K562 (cell line): ENCODE data around the gene UGP2. TPM values are rescaled to one million over a fixed set of nuclear protein-coding genes. Genes with fewer than 3 reads are reported as not detected.

ENCODE experiments used
- ARHGAP35 ChIP-seq: fragments of 450-650 bp; IDR thresholded peaks from 2 replicates; pipeline ENCODE4 v1.6.1; 2018; ENCODE audit not compliant: partially characterized antibody
- HDAC3 ChIP-seq: fragments of 450-650 bp; IDR thresholded peaks from 2 replicates; pipeline ENCODE4 v1.6.1; 2018; ENCODE audit warnings: borderline replicate concordance, mild to moderate bottlenecking, moderate library complexity; ENCODE audit not compliant: partially characterized antibody
- KDM5B ChIP-seq: fragments of 200-600 bp; sonication (generic); IDR thresholded peaks from 2 replicates; pipeline ENCODE4 v1.6.1; 2012; ENCODE audit warnings: low read depth, mild to moderate bottlenecking, moderate library complexity, low read length, control low read depth, inconsistent platforms; ENCODE audit not compliant: insufficient replicate concordance
- NR2C1 ChIP-seq, 2 experiments: fragments of 450-650 bp; IDR thresholded peaks; 2 replicates each; pipeline ENCODE4 v1.6.1; 2017; ENCODE audit warnings: mild to moderate bottlenecking in 2 of 2, antibody characterized with exemption in 1 of 2, inconsistent platforms in 1 of 2, missing compliant biosample characterization in 1 of 2, missing genetic modification characterization in 1 of 2
- NRF1 ChIP-seq, 2 experiments: fragments of 450-650 bp; IDR thresholded peaks in 1 of 2; conservative IDR thresholded peaks in 1 of 2; 2 replicates each; pipeline ENCODE4 v1.6.1; 2014; ENCODE audit warnings: mild to moderate bottlenecking in 2 of 2
- PHB ChIP-seq: fragments of 250-450 bp; sonication (Bioruptor Pico); IDR thresholded peaks from 2 replicates; pipeline ENCODE4 v1.5.0; 2021
- PHB2 ChIP-seq: fragments of 450-650 bp; IDR thresholded peaks from 2 replicates; pipeline ENCODE4 v1.6.1; 2017; ENCODE audit warnings: low read depth
- PHTF2 ChIP-seq: fragments of 250-450 bp; sonication (Bioruptor Pico); IDR thresholded peaks from 2 replicates; pipeline ENCODE4 v1.5.0; 2021; ENCODE audit warnings: mild to moderate bottlenecking
- SETDB1 ChIP-seq: IDR thresholded peaks from one replicate; pipeline ENCODE4 v1.6.1; 2012; ENCODE audit warnings: low read length, control low read depth, inconsistent platforms
- SNRNP70 ChIP-seq: fragments of 200-400 bp; formaldehyde crosslinking; optimal IDR thresholded peaks from 2 replicates; pipeline ENCODE3; 2017; ENCODE audit warnings: low read depth, low read length
- TAL1 ChIP-seq: fragments of 450-650 bp; IDR thresholded peaks from 2 replicates; pipeline ENCODE4 v1.6.1; 2016; ENCODE audit warnings: mild to moderate bottlenecking
- TRIM28 ChIP-seq: fragments of 450-650 bp; IDR thresholded peaks from 2 replicates; pipeline ENCODE4 v1.6.1; 2017
- ZNF41 ChIP-seq: fragments of 250-450 bp; sonication (Bioruptor Pico); conservative IDR thresholded peaks from 2 replicates; pipeline ENCODE4 v1.4.0; 2020; ENCODE audit warnings: mild to moderate bottlenecking
- ZNF780A ChIP-seq: fragments of 250-450 bp; sonication (Bioruptor Pico); IDR thresholded peaks from 2 replicates; pipeline ENCODE4 v1.5.0; 2021; ENCODE audit warnings: mild to moderate bottlenecking
- polyA plus RNA-seq, 8 experiments: library from polyadenylated mRNA; depleted of rRNA in 4 of 8; stranded (reverse) in 5 of 8; unstranded in 3 of 8; fragments of >200 nt; fragmentation: Nextera tagmentation in 2 of 8; fragmentation: Illumina TruSeq in 1 of 8; extraction: Ambion mirVana in 2 of 8; extraction: Trizol in 1 of 8; gene quantifications; 2 replicates each; pipeline versions ENCODE4 v1.2.1 to v1.2.3, GENCODE V29; 2011 to 2014; ENCODE audit warnings: inconsistent platforms in 1 of 8, missing spikeins in 1 of 8
- total RNA-seq, 7 experiments: library from RNA; depleted of rRNA in 6 of 7; stranded (reverse); fragments of >200 nt in 6 of 7; fragmentation: Illumina TruSeq in 2 of 7; extraction: Trizol in 2 of 7; gene quantifications; 2 replicates each; pipeline versions ENCODE4 v1.2.1 to v1.2.3, GENCODE V29; 2011 to 2021; ENCODE audit warnings: low replicate concordance in 1 of 7
- TF ChIP-seq, protein P1 (sequence below): fragments of 450-650 bp; IDR thresholded peaks from 2 replicates; pipeline ENCODE4 v1.6.1; 2016; ENCODE audit warnings: low read depth, mild to moderate bottlenecking, moderate library complexity
- TF ChIP-seq, protein P2 (sequence below): fragments of 250-450 bp; sonication (Bioruptor Pico); IDR thresholded peaks from 2 replicates; pipeline ENCODE4 v1.8.0; 2021; ENCODE audit warnings: moderate library complexity, mild to moderate bottlenecking, inconsistent platforms
- TF ChIP-seq, protein P3 (sequence below): fragments of 450-650 bp; conservative IDR thresholded peaks from 2 replicates; pipeline ENCODE4 v1.6.1; 2016; ENCODE audit warnings: missing genetic modification characterization, low read depth, mild to moderate bottlenecking, control low read depth, missing compliant biosample characterization
- TF ChIP-seq, protein P4 (sequence below), 2 experiments: IDR thresholded peaks; 2 replicates each; pipeline ENCODE4 v1.6.1; 2012; ENCODE audit warnings: improper control_type of control experiment in 2 of 2, low read depth in 2 of 2, low read length in 2 of 2, borderline replicate concordance in 1 of 2
- TF ChIP-seq, protein P5 (sequence below): sonication (generic); formaldehyde crosslinking; IDR thresholded peaks from 2 replicates; pipeline ENCODE4 v1.8.0; 2022; ENCODE audit warnings: mild to moderate bottlenecking, low read depth, missing genetic modification reagents
- TF ChIP-seq, protein P6 (sequence below): fragments of 250-450 bp; sonication (Bioruptor Pico); IDR thresholded peaks from 2 replicates; pipeline ENCODE4 v1.8.0; 2022; ENCODE audit warnings: moderate library complexity, mild to moderate bottlenecking, inconsistent platforms

The UGP2 gene
- total and polyA plus RNA-seq, 9 of the 15 experiments (the other 6 are each of a cell fraction or from before 2014, with no cell fraction given): 25.2 to 69.3 (median 58.9) TPM

DNA sequence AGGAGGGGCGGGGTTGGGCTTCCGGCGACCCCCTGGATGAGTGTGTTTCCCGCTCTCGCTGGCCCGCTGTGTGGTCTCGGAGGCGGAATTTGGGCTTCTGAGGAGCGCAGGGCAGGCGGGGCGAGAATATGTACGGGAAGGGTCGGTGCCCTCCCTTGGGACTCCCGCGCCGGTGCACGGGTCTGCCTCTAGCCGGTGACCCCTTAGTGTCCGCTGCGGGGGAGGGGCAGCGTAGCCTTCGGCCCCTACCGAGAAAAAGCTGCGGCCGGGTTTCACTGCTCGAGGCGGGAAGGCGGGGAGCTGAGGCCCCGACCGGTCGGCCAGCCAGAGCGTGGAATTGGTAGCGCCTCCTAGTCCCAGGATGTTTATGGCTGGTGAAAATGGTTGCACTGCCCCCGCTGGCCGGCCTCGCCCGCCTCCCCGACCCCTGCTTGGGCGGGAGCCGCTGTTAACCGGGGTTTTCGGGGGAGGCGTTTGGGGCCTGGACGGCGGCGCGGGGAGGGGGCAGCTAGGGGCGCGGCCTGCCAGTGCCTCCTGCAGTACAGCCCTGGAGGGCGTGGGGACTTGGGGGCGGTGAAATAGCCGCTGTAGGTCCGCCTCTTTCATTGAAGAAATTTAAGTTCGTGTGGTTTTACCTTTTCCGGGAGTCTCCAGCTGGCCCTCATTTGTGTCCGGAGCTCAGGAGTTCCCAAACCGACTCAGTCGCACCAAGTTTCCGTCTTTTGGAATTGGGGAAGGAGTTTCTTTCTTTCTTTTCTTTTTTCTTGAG lies at the start of gene UGP2 (continued):
- TF ChIP-seq, protein P1, sequence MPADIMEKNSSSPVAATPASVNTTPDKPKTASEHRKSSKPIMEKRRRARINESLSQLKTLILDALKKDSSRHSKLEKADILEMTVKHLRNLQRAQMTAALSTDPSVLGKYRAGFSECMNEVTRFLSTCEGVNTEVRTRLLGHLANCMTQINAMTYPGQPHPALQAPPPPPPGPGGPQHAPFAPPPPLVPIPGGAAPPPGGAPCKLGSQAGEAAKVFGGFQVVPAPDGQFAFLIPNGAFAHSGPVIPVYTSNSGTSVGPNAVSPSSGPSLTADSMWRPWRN: no peak
- TF ChIP-seq HDAC3: no peak
- TF ChIP-seq, protein P2, sequence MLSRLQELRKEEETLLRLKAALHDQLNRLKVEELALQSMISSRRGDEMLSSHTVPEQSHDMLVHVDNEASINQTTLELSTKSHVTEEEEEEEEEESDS (CRISPR knock-in tag): no peak
- TF ChIP-seq, protein P3, sequence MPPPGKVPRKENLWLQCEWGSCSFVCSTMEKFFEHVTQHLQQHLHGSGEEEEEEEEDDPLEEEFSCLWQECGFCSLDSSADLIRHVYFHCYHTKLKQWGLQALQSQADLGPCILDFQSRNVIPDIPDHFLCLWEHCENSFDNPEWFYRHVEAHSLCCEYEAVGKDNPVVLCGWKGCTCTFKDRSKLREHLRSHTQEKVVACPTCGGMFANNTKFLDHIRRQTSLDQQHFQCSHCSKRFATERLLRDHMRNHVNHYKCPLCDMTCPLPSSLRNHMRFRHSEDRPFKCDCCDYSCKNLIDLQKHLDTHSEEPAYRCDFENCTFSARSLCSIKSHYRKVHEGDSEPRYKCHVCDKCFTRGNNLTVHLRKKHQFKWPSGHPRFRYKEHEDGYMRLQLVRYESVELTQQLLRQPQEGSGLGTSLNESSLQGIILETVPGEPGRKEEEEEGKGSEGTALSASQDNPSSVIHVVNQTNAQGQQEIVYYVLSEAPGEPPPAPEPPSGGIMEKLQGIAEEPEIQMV (tag): no peak
- no peak for TF ChIP-seq PHB2
- no peak for TF ChIP-seq ARHGAP35
- no peak for TF ChIP-seq PHTF2 (CRISPR knock-in tag)
- TF ChIP-seq PHB (CRISPR knock-in tag): peak; percentile 68; the same call in 1 of the 2 replicates
- no peak for TF ChIP-seq NR2C1 (IDR thresholded peaks at IDR 0.05)
- 0 out of 2 replicates have a peak, but pooled peaks have one; percentile 29 for TF ChIP-seq NR2C1 (tag; IDR thresholded peaks at IDR 0.05)
- TF ChIP-seq, protein P4, sequence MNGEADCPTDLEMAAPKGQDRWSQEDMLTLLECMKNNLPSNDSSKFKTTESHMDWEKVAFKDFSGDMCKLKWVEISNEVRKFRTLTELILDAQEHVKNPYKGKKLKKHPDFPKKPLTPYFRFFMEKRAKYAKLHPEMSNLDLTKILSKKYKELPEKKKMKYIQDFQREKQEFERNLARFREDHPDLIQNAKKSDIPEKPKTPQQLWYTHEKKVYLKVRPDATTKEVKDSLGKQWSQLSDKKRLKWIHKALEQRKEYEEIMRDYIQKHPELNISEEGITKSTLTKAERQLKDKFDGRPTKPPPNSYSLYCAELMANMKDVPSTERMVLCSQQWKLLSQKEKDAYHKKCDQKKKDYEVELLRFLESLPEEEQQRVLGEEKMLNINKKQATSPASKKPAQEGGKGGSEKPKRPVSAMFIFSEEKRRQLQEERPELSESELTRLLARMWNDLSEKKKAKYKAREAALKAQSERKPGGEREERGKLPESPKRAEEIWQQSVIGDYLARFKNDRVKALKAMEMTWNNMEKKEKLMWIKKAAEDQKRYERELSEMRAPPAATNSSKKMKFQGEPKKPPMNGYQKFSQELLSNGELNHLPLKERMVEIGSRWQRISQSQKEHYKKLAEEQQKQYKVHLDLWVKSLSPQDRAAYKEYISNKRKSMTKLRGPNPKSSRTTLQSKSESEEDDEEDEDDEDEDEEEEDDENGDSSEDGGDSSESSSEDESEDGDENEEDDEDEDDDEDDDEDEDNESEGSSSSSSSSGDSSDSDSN (IDR thresholded peaks at IDR 0.05; ENCODE audit: borderline replicate concordance in 1 of 2, low read depth in 2 of 2, low read length in 2 of 2): peak in 1 of 2 experiments; percentile 76; a peak in 1 of 4 replicates
- no peak for TF ChIP-seq SNRNP70
- TF ChIP-seq TAL1: no peak
- no peak for TF ChIP-seq ZNF780A (CRISPR knock-in tag)
- peak; percentile 44 to 56; a peak in 2 of 4 replicates for TF ChIP-seq NRF1 (conservative IDR thresholded peaks at IDR 0.05 in 1 of 2, IDR thresholded peaks at IDR 0.05 in 1 of 2)
- TF ChIP-seq, protein P5, sequence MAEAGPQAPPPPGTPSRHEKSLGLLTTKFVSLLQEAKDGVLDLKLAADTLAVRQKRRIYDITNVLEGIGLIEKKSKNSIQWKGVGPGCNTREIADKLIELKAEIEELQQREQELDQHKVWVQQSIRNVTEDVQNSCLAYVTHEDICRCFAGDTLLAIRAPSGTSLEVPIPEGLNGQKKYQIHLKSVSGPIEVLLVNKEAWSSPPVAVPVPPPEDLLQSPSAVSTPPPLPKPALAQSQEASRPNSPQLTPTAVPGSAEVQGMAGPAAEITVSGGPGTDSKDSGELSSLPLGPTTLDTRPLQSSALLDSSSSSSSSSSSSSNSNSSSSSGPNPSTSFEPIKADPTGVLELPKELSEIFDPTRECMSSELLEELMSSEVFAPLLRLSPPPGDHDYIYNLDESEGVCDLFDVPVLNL (CRISPR knock-in tag): peak; percentile 29; the same call in 1 of the 2 replicates
- no peak for TF ChIP-seq SETDB1
- no peak for TF ChIP-seq ZNF41 (CRISPR knock-in tag)
- no peak for TF ChIP-seq TRIM28
- TF ChIP-seq, protein P6, sequence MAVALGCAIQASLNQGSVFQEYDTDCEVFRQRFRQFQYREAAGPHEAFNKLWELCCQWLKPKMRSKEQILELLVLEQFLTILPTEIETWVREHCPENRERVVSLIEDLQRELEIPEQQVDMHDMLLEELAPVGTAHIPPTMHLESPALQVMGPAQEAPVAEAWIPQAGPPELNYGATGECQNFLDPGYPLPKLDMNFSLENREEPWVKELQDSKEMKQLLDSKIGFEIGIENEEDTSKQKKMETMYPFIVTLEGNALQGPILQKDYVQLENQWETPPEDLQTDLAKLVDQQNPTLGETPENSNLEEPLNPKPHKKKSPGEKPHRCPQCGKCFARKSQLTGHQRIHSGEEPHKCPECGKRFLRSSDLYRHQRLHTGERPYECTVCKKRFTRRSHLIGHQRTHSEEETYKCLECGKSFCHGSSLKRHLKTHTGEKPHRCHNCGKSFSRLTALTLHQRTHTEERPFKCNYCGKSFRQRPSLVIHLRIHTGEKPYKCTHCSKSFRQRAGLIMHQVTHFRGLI (CRISPR knock-in tag): no peak
- TF ChIP-seq KDM5B: peak; percentile 82
